ENCODE data around the gene LAT. TPM values are rescaled to one million over a fixed set of nuclear protein-coding genes. Genes with fewer than 3 reads are reported as not detected.
A peak's percentile ranks its signal among the peaks of the same experiment; 100 is the strongest.

LAT gene
- total and polyA plus RNA-seq, 2 experiments from 2014 or later: 2.4 to 2.9 TPM

DNA sequence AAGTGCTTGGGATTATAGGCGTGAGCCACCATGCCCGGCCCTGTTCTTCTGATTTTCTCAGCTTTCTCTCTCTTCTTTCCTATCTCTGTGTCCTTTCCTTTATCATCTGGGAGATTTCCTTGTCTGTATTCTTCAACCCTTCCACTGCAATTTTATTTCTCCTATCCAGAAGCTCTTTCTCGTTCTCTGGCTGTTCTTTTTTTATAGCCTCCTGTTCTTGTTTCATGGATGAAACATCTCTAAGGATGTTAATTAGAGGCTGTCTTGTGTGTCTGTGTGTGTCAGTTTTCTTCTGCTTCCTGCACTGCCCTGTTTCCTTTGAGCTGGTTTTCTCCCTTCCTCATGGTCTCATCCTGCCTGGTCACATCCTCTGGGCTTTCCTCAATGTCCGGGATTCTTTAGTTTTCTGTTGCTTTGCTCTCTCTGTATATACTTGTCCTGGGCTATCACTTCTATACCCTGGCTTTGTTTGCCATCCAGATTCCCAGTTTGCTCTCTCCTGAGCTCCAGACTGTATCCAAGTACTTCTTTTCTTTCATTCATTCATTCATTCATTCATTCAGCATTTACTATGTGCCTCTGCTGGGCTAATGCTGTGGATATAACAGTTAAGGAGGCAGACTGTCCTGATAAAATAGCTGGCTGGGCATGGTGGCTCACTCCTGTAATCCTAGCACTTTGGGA, 2.5 kb downstream of the LAT start:
- Histone ChIP-seq H3F3A (ENCODE audit: insufficient read depth) (no peaks in the 10 kb centered on the region), H3K27me3 (replicated peaks; ENCODE audit: insufficient read depth) (no peaks in the 10 kb centered on the region), H3K27ac (no peak overlapping the region), H3K4me2 (ENCODE audit: unreplicated experiment) (no peak overlapping the region), H4K20me1 (ENCODE audit: insufficient read depth) (no peaks in the 10 kb centered on the region), H2AFZ (no peak overlapping the region), H3K9me2 (ENCODE audit: insufficient read depth) (no peaks in the 10 kb centered on the region), H3K36me3 (ENCODE audit: low read depth) (peaks cover 18% of the 10 kb centered on the region), H3K9me3 (ENCODE audit: low read depth) (no peaks in the 10 kb centered on the region), H3K4me3 (no peak overlapping the region), H3K4me1 (ENCODE audit: insufficient read depth) (no peaks in the 10 kb centered on the region), H3K9ac (no peak overlapping the region), H3K79me2 (ENCODE audit: insufficient read depth) (no peaks in the 10 kb centered on the region)
- in situ Hi-C loops (cut with MboI): no loop called here
- TF ChIP-seq EZH2phosphoT487 (IDR thresholded peaks at IDR 0.05; ENCODE audit: insufficient read depth, low read depth): no peak
- no peak for TF ChIP-seq EZH2 (IDR thresholded peaks at IDR 0.05; ENCODE audit: insufficient read depth, poor library complexity, severe bottlenecking)
- DNase-seq: no peak
- 95 to 99% methylated on average over 4 of the region's 4 CpGs for WGBS, 2 experiments (ENCODE audit: low coverage in 1 of 2, low lambda C conversion rate in 2 of 2, missing lambda C conversion rate in 2 of 2)

DNA sequence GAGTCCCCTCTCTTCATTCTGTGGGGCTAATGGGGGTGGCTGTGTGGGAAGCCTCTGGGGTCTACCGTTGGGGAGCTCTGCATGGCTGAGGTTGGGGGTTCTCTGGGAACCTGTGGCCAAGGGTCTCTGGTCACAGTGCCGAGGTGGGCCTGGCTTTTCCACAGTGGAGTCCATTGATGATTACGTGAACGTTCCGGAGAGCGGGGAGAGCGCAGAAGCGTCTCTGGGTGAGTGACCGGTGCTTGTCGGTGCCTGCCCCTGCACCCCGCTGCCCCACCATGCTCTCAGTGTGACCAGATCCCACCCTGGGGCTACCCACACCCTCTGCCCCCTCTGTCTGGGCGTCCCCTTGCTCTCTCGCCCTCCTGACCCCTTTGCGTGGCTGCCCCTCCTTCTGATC, 4.5 kb downstream of the LAT start:
- no peak overlapping the region for H3K4me3 ChIP-seq
- WGBS, 2 experiments (ENCODE audit: low coverage in 1 of 2, low lambda C conversion rate in 2 of 2, missing lambda C conversion rate in 2 of 2): 95 to 96% methylated on average over 13 to 14 of the region's 14 CpGs
- no peak overlapping the region for H3K27ac ChIP-seq
- TF ChIP-seq EZH2phosphoT487 (IDR thresholded peaks at IDR 0.05; ENCODE audit: insufficient read depth, low read depth) (no peak), EZH2 (IDR thresholded peaks at IDR 0.05; ENCODE audit: insufficient read depth, poor library complexity, severe bottlenecking) (no peak)
- H4K20me1 ChIP-seq (ENCODE audit: insufficient read depth): no peaks in the 10 kb centered on the region
- H3K9ac ChIP-seq: no peak overlapping the region
- no peaks in the 10 kb centered on the region for H3F3A ChIP-seq (ENCODE audit: insufficient read depth)
- H2AFZ ChIP-seq: no peak overlapping the region
- no peaks in the 10 kb centered on the region for H3K9me2 ChIP-seq (ENCODE audit: insufficient read depth)
- DNase-seq: no peak
- peaks cover 18% of the 10 kb centered on the region for H3K36me3 ChIP-seq (ENCODE audit: low read depth)
- H3K79me2 ChIP-seq (ENCODE audit: insufficient read depth): no peaks in the 10 kb centered on the region
- in situ Hi-C loops (cut with MboI): no loop called here
- H3K4me1 ChIP-seq (ENCODE audit: insufficient read depth): no peaks in the 10 kb centered on the region
- no peak overlapping the region for H3K4me2 ChIP-seq (ENCODE audit: unreplicated experiment)
- H3K9me3 ChIP-seq (ENCODE audit: low read depth): no peaks in the 10 kb centered on the region
- no peaks in the 10 kb centered on the region for H3K27me3 ChIP-seq (replicated peaks; ENCODE audit: insufficient read depth)

DNA sequence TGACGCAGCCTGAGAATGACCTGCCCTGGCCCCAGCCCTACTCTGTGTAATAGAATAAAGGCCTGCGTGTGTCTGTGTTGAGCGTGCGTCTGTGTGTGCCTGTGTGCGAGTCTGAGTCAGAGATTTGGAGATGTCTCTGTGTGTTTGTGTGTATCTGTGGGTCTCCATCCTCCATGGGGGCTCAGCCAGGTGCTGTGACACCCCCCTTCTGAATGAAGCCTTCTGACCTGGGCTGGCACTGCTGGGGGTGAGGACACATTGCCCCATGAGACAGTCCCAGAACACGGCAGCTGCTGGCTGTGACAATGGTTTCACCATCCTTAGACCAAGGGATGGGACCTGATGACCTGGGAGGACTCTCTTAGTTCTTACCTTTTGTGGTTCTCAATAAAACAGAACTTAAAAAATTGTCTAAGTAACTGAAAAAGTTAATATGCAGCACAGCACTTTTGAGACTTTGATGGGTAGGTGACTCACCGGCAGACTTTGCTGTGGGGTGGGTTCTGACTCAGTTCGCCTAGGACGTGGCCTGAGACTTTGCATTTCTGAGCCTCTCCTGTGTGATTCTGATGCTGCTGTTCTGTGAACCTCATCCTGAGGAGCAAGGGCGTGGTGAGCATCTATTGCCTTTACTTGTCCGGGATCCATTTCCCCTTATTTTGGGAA, 5.7 kb downstream of the LAT start:
- no peaks in the 10 kb centered on the region for H3F3A ChIP-seq (ENCODE audit: insufficient read depth)
- in situ Hi-C loops (cut with MboI): no loop called here
- H2AFZ ChIP-seq: no peak overlapping the region
- H3K36me3 ChIP-seq (ENCODE audit: low read depth): peaks cover 18% of the 10 kb centered on the region
- TF ChIP-seq EZH2 (IDR thresholded peaks at IDR 0.05; ENCODE audit: insufficient read depth, poor library complexity, severe bottlenecking) (no peak), EZH2phosphoT487 (IDR thresholded peaks at IDR 0.05; ENCODE audit: insufficient read depth, low read depth) (no peak)
- H3K4me2 ChIP-seq (ENCODE audit: unreplicated experiment): no peak overlapping the region
- 68 to 75% methylated on average over 11 of the region's 11 CpGs for WGBS, 2 experiments (ENCODE audit: low coverage in 1 of 2, low lambda C conversion rate in 2 of 2, missing lambda C conversion rate in 2 of 2)
- H3K4me3 ChIP-seq: no peak overlapping the region
- no peak overlapping the region for H3K9ac ChIP-seq
- H3K4me1 ChIP-seq (ENCODE audit: insufficient read depth): no peaks in the 10 kb centered on the region
- H3K27ac ChIP-seq: no peak overlapping the region
- no peaks in the 10 kb centered on the region for H3K9me3 ChIP-seq (ENCODE audit: low read depth)
- DNase-seq: peak; percentile 45
- H3K79me2 ChIP-seq (ENCODE audit: insufficient read depth): no peaks in the 10 kb centered on the region
- H4K20me1 ChIP-seq (ENCODE audit: insufficient read depth): no peaks in the 10 kb centered on the region
- H3K9me2 ChIP-seq (ENCODE audit: insufficient read depth): no peaks in the 10 kb centered on the region
- H3K27me3 ChIP-seq (replicated peaks; ENCODE audit: insufficient read depth): no peaks in the 10 kb centered on the region

DNA sequence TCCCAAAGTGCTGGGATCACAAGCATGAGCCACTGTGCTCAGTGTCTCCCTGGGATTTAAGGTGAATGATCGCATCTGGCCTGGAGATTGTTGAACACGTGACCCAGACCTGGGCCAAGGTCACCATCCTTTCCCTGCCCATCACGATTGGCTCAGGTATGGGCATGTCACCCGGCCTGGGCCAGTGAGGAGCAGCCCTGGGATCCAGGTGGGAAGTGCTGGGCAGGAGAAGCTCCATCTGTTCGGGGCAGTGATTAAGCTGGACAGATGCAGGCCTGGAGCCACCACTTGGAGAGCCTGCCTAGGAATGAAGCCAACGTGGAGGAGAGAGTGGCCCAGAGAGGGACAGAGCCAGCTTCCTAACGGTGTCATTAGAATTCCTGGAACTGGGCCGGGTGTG, 6.8 kb downstream of the LAT start:
- Histone ChIP-seq H3K4me1 (ENCODE audit: insufficient read depth) (no peaks in the 10 kb centered on the region), H3K27ac (no peak overlapping the region), H4K20me1 (ENCODE audit: insufficient read depth) (no peaks in the 10 kb centered on the region), H3K4me2 (ENCODE audit: unreplicated experiment) (no peak overlapping the region), H3K9me3 (ENCODE audit: low read depth) (no peaks in the 10 kb centered on the region), H3K9ac (no peak overlapping the region), H3K36me3 (ENCODE audit: low read depth) (peaks cover 14% of the 10 kb centered on the region), H3K9me2 (ENCODE audit: insufficient read depth) (no peaks in the 10 kb centered on the region), H3K27me3 (replicated peaks; ENCODE audit: insufficient read depth) (no peaks in the 10 kb centered on the region), H3K79me2 (ENCODE audit: insufficient read depth) (no peaks in the 10 kb centered on the region), H3K4me3 (no peak overlapping the region), H2AFZ (no peak overlapping the region), H3F3A (ENCODE audit: insufficient read depth) (no peaks in the 10 kb centered on the region)
- 61 to 65% methylated on average over 7 to 8 of the region's 8 CpGs for WGBS, 2 experiments (ENCODE audit: low coverage in 1 of 2, low lambda C conversion rate in 2 of 2, missing lambda C conversion rate in 2 of 2)
- in situ Hi-C loops (cut with MboI): no loop called here
- no peak for DNase-seq
- TF ChIP-seq EZH2 (IDR thresholded peaks at IDR 0.05; ENCODE audit: insufficient read depth, poor library complexity, severe bottlenecking) (no peak), EZH2phosphoT487 (IDR thresholded peaks at IDR 0.05; ENCODE audit: insufficient read depth, low read depth) (no peak)
